GM12891 (cell line): ENCODE results near the gene PRR14.

Experiments
- POLR2A ChIP-seq: IDR thresholded peaks from 2 replicates; pipeline ENCODE4 v1.6.1; 2011; ENCODE audit warnings: low read depth, low read length, control low read depth
- POU2F2 ChIP-seq: IDR thresholded peaks from 2 replicates; pipeline ENCODE4 v1.6.1; 2011; ENCODE audit warnings: low read depth, mild to moderate bottlenecking, control low read depth, low read length, moderate library complexity
- TAF1 ChIP-seq: IDR thresholded peaks from 2 replicates; pipeline ENCODE4 v1.6.1; 2011; ENCODE audit warnings: low read depth, low read length, control low read depth

DNA sequence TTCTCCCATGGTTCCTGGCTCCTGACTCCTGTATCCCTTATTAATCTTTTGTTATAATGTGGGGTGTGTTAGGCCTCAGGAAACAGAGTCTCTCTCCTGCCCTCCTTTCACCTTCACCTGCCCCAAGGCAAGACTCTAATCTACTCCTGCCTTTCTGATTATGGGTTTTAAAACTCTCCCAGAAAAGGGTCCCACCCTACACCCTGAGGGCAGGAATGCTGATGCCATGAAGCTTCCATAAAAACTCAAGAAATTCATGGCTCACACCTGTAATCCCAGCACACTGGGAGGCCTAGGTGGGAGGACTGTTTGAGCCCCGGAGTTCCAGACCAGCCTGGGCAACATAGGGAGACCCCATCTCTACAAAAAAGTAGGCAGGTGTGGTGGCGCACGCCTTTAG, 29.6 kb downstream of the PRR14 start:
- TF ChIP-seq POLR2A (no peak), TAF1 (no peak), POU2F2 (no peak)
